Measurements from ENCODE around the gene PLEKHA5.
"Not testable (repeated sequence)": the region's sequence is repeated elsewhere in the genome, so short reads cannot be mapped to it uniquely, and the experiment has no call there.

The PLEKHA5 gene

DNA sequence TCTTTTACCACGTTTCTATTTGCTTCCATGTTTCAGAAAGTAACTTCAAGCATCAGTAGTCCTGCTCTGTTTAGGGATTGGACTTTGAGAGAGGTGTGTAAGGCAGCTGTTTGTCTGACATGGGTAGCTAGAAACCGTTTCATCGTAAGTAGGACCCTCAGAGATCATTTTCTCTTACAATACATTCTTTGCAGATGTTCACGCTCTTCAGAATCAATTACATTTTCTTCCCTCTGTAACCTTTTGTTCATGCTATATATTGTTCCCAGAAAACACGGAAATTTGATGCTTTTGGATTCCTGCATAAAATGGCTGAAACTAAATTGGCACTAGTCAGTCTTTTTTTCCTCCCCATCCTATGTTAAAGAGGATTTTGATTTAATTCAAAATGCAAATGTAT lies 247.2 kb downstream of the PLEKHA5 start:
- Histone ChIP-seq H3K27me3 (no peaks in the 10 kb centered on the region), H3K4me1 (ENCODE audit: control insufficient read depth in 1 of 2, insufficient read depth in 1 of 2, low read depth in 1 of 2, low read length in 1 of 2) (no peaks in the 10 kb centered on the region), H3K4me3 (ENCODE audit: low read depth in 1 of 2, low read length in 1 of 2) (no peak overlapping the region), H3K27ac (no peak overlapping the region), H3K9me3 (no peaks in the 10 kb centered on the region), H3K36me3 (no peaks in the 10 kb centered on the region)
- TF ChIP-seq, protein P1, sequence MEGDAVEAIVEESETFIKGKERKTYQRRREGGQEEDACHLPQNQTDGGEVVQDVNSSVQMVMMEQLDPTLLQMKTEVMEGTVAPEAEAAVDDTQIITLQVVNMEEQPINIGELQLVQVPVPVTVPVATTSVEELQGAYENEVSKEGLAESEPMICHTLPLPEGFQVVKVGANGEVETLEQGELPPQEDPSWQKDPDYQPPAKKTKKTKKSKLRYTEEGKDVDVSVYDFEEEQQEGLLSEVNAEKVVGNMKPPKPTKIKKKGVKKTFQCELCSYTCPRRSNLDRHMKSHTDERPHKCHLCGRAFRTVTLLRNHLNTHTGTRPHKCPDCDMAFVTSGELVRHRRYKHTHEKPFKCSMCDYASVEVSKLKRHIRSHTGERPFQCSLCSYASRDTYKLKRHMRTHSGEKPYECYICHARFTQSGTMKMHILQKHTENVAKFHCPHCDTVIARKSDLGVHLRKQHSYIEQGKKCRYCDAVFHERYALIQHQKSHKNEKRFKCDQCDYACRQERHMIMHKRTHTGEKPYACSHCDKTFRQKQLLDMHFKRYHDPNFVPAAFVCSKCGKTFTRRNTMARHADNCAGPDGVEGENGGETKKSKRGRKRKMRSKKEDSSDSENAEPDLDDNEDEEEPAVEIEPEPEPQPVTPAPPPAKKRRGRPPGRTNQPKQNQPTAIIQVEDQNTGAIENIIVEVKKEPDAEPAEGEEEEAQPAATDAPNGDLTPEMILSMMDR (IDR thresholded peaks at IDR 0.05), result no peak

GRCh38 chr12:19382111-19382526 lies 252.6 kb downstream of the PLEKHA5 start:
- Histone ChIP-seq H3K27ac (no peak overlapping the region), H3K36me3 (no peaks in the 10 kb centered on the region), H3K9me3 (no peaks in the 10 kb centered on the region), H3K27me3 (no peaks in the 10 kb centered on the region), H3K4me3 (ENCODE audit: low read depth in 1 of 2, low read length in 1 of 2) (no peak overlapping the region), H3K4me1 (ENCODE audit: control insufficient read depth in 1 of 2, insufficient read depth in 1 of 2, low read depth in 1 of 2, low read length in 1 of 2) (no peaks in the 10 kb centered on the region)
- TF ChIP-seq, protein P1 (IDR thresholded peaks at IDR 0.05), result no peak

DNA sequence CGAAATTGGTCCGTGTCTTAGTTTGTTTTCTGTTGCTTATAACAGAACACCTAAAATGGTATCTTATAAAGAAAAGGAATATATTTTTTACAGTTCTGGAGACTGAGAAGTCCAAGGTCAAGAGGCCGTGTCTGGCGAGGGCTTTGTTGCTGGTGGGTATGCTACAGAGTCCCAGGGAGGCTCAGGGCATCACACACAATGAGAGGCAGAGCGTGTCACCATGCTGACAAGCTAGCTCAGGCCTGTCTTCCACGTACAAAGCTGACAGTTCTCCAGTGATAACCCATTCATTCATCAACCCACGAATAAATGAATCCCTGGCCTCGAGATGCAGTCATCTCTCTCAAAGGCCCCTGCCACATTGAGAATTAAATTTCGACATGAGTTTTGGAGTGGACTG lies 253.0 kb downstream of the PLEKHA5 start:
- Histone ChIP-seq H3K27me3 (no peaks in the 10 kb centered on the region), H3K4me1 (ENCODE audit: control insufficient read depth in 1 of 2, insufficient read depth in 1 of 2, low read depth in 1 of 2, low read length in 1 of 2) (no peaks in the 10 kb centered on the region), H3K36me3 (no peaks in the 10 kb centered on the region), H3K9me3 (no peaks in the 10 kb centered on the region), H3K27ac (no peak overlapping the region), H3K4me3 (ENCODE audit: low read depth in 1 of 2, low read length in 1 of 2) (no peak overlapping the region)
- TF ChIP-seq, protein P1 (IDR thresholded peaks at IDR 0.05), result no peak

- Histone ChIP-seq H3K4me3 (ENCODE audit: low read depth in 1 of 2, low read length in 1 of 2) (no peak overlapping the region), H3K9me3 (no peaks in the 10 kb centered on the region), H3K27me3 (no peaks in the 10 kb centered on the region), H3K36me3 (no peaks in the 10 kb centered on the region), H3K4me1 (ENCODE audit: control insufficient read depth in 1 of 2, insufficient read depth in 1 of 2, low read depth in 1 of 2, low read length in 1 of 2) (no peaks in the 10 kb centered on the region), H3K27ac (no peak overlapping the region)
- TF ChIP-seq, protein P1 (IDR thresholded peaks at IDR 0.05), result no peak
These were observed 257.6 kb downstream of the PLEKHA5 start for GRCh38 chr12:19387161-19387560.

GRCh38 chr12:19388131-19388549 lies 258.6 kb downstream of the PLEKHA5 start:
- Histone ChIP-seq H3K9me3 (no peaks in the 10 kb centered on the region), H3K27me3 (no peaks in the 10 kb centered on the region), H3K4me3 (ENCODE audit: low read depth in 1 of 2, low read length in 1 of 2) (no peak overlapping the region), H3K27ac (no peak overlapping the region), H3K4me1 (ENCODE audit: control insufficient read depth in 1 of 2, insufficient read depth in 1 of 2, low read depth in 1 of 2, low read length in 1 of 2) (no peaks in the 10 kb centered on the region), H3K36me3 (no peaks in the 10 kb centered on the region)
- TF ChIP-seq, protein P1 (IDR thresholded peaks at IDR 0.05), result no peak

GRCh38 chr12:19390051-19390598 lies 260.6 kb downstream of the PLEKHA5 start:
- no peak overlapping the region for H3K4me3 ChIP-seq (ENCODE audit: low read depth in 1 of 2, low read length in 1 of 2)
- no peak overlapping the region for H3K27ac ChIP-seq
- TF ChIP-seq, protein P1 (IDR thresholded peaks at IDR 0.05), result no peak
- no peaks in the 10 kb centered on the region for H3K9me3 ChIP-seq
- H3K36me3 ChIP-seq, result no peaks in the 10 kb centered on the region
- H3K4me1 ChIP-seq (ENCODE audit: control insufficient read depth in 1 of 2, insufficient read depth in 1 of 2, low read depth in 1 of 2, low read length in 1 of 2), result no peaks in the 10 kb centered on the region
- no peaks in the 10 kb centered on the region for H3K27me3 ChIP-seq

GRCh38 chr12:19392644-19393043 lies 263.1 kb downstream of the PLEKHA5 start:
- H3K27me3 ChIP-seq; H3K9me3 ChIP-seq; H3K36me3 ChIP-seq; H3K4me1 ChIP-seq (ENCODE audit: control insufficient read depth in 1 of 2, insufficient read depth in 1 of 2, low read depth in 1 of 2, low read length in 1 of 2); H3K27ac ChIP-seq; H3K4me3 ChIP-seq (ENCODE audit: low read depth in 1 of 2, low read length in 1 of 2): not testable (repeated sequence)
